HEK293T (cell line): ENCODE results near the gene KIRREL3.

Experiments used
- CTBP1 ChIP-seq: fragments of 450-650 bp; IDR thresholded peaks from 2 replicates; pipeline ENCODE4 v1.6.1; 2016; ENCODE audit warnings: borderline replicate concordance
- ELF4 ChIP-seq: fragments of 450-650 bp; IDR thresholded peaks from 2 replicates; pipeline ENCODE4 v1.6.1; 2017; ENCODE audit warnings: antibody characterized with exemption
- FOXK2 ChIP-seq: fragments of 450-650 bp; IDR thresholded peaks from 2 replicates; pipeline ENCODE4 v1.6.1; 2016; ENCODE audit warnings: mild to moderate bottlenecking
- FOXM1 ChIP-seq: fragments of 450-650 bp; IDR thresholded peaks from 2 replicates; pipeline ENCODE4 v1.6.1; 2017; ENCODE audit warnings: mild to moderate bottlenecking, borderline replicate concordance
- HDGF ChIP-seq: fragments of 450-650 bp; IDR thresholded peaks from 2 replicates; pipeline ENCODE4 v1.6.1; 2017; ENCODE audit warnings: antibody characterized with exemption, borderline replicate concordance
- NFRKB ChIP-seq: fragments of 450-650 bp; IDR thresholded peaks from 2 replicates; pipeline ENCODE4 v1.6.1; 2016; ENCODE audit warnings: mild to moderate bottlenecking, moderate library complexity
- SP1 ChIP-seq: fragments of 450-650 bp; IDR thresholded peaks from 2 replicates; pipeline ENCODE4 v1.6.1; 2017
- SUZ12 ChIP-seq: fragments of 450-650 bp; IDR thresholded peaks from 2 replicates; pipeline ENCODE4 v1.6.1; 2016; ENCODE audit warnings: mild to moderate bottlenecking
- ZNF384 ChIP-seq: fragments of 450-650 bp; IDR thresholded peaks from 2 replicates; pipeline ENCODE4 v1.6.1; 2016

- TF ChIP-seq CTBP1 (no peak), ZNF384 (no peak), FOXM1 (no peak), SUZ12 (no peak), FOXK2 (no peak), NFRKB (no peak), ELF4 (no peak), HDGF (no peak), SP1 (no peak)
These were observed 614.4 kb downstream of the KIRREL3 start for GRCh38 chr11:126385991-126386728.
